ENCODE measurements around the gene RAD18. TPM values are rescaled to one million over a fixed set of nuclear protein-coding genes. Genes with fewer than 3 reads are reported as not detected.

RAD18 gene
- total RNA-seq, 1 experiment from 2014 or later, result 25.8 TPM

GRCh38 chr3:8838234-8838633, 125.0 kb downstream of the RAD18 start:
- H3K36me3 Mint-ChIP-seq (ENCODE audit: insufficient read depth, unreplicated experiment), result no peaks in the 10 kb centered on the region
- intact Hi-C loops (cut with micrococcal nuclease; ENCODE audit: unreplicated experiment), result no loop called here
- CTCF ChIA-PET, result no interaction called here

GRCh38 chr3:8837162-8837561, 126.1 kb downstream of the RAD18 start:
- Mint-ChIP-seq H3K27ac (ENCODE audit: unreplicated experiment) (no peak overlapping the region), H3K27me3 (ENCODE audit: unreplicated experiment) (no peaks in the 10 kb centered on the region), H3K4me3 (ENCODE audit: low read depth, unreplicated experiment) (no peak overlapping the region), H3K9me3 (ENCODE audit: low read depth, unreplicated experiment) (no peaks in the 10 kb centered on the region), H3K4me1 (ENCODE audit: low read depth, unreplicated experiment) (no peaks in the 10 kb centered on the region), H3K36me3 (ENCODE audit: insufficient read depth, unreplicated experiment) (no peaks in the 10 kb centered on the region)
- TF ChIP-seq CTCF (IDR thresholded peaks at IDR 0.05; ENCODE audit: unreplicated experiment), result no peak
- CTCF ChIA-PET, result no interaction called here
- DNase-seq, result no peak
- no TSS peak for BruUV-seq (replicated peaks)
- intact Hi-C loops (cut with micrococcal nuclease; ENCODE audit: unreplicated experiment), result no loop called here

More at GRCh38 chr3:8838234-8838633, 125.0 kb downstream of the RAD18 start:
- no peak for TF ChIP-seq CTCF (IDR thresholded peaks at IDR 0.05; ENCODE audit: unreplicated experiment)
- no peaks in the 10 kb centered on the region for H3K9me3 Mint-ChIP-seq (ENCODE audit: low read depth, unreplicated experiment)
- no TSS peak for BruUV-seq (replicated peaks)
- no peaks in the 10 kb centered on the region for H3K27me3 Mint-ChIP-seq (ENCODE audit: unreplicated experiment)
- H3K27ac Mint-ChIP-seq (ENCODE audit: unreplicated experiment), result no peak overlapping the region
- H3K4me3 Mint-ChIP-seq (ENCODE audit: low read depth, unreplicated experiment), result no peak overlapping the region
- no peak for DNase-seq
- H3K4me1 Mint-ChIP-seq (ENCODE audit: low read depth, unreplicated experiment), result no peaks in the 10 kb centered on the region

- no peaks in the 10 kb centered on the region for H3K9me3 Mint-ChIP-seq (ENCODE audit: low read depth, unreplicated experiment)
- CTCF ChIA-PET, result no interaction called here
- H3K4me1 Mint-ChIP-seq (ENCODE audit: low read depth, unreplicated experiment), result no peaks in the 10 kb centered on the region
- no peak for TF ChIP-seq CTCF (IDR thresholded peaks at IDR 0.05; ENCODE audit: unreplicated experiment)
- BruUV-seq (replicated peaks), result no TSS peak
- no peaks in the 10 kb centered on the region for H3K27me3 Mint-ChIP-seq (ENCODE audit: unreplicated experiment)
- no peak overlapping the region for H3K4me3 Mint-ChIP-seq (ENCODE audit: low read depth, unreplicated experiment)
- DNase-seq, result no peak
- H3K36me3 Mint-ChIP-seq (ENCODE audit: insufficient read depth, unreplicated experiment), result no peaks in the 10 kb centered on the region
- intact Hi-C loops (cut with micrococcal nuclease; ENCODE audit: unreplicated experiment), result no loop called here
- no peak overlapping the region for H3K27ac Mint-ChIP-seq (ENCODE audit: unreplicated experiment)
Observed at GRCh38 chr3:8836096-8836495, 127.2 kb downstream of the RAD18 start.

- DNase-seq, result no peak
- no peak for TF ChIP-seq CTCF (IDR thresholded peaks at IDR 0.05; ENCODE audit: unreplicated experiment)
- no peak overlapping the region for H3K4me3 Mint-ChIP-seq (ENCODE audit: low read depth, unreplicated experiment)
- no peaks in the 10 kb centered on the region for H3K4me1 Mint-ChIP-seq (ENCODE audit: low read depth, unreplicated experiment)
- intact Hi-C loops (cut with micrococcal nuclease; ENCODE audit: unreplicated experiment), result no loop called here
- no TSS peak for BruUV-seq (replicated peaks)
- H3K9me3 Mint-ChIP-seq (ENCODE audit: low read depth, unreplicated experiment), result no peaks in the 10 kb centered on the region
- CTCF ChIA-PET, result no interaction called here
- H3K27ac Mint-ChIP-seq (ENCODE audit: unreplicated experiment), result no peak overlapping the region
- H3K36me3 Mint-ChIP-seq (ENCODE audit: insufficient read depth, unreplicated experiment), result no peaks in the 10 kb centered on the region
- H3K27me3 Mint-ChIP-seq (ENCODE audit: unreplicated experiment), result no peaks in the 10 kb centered on the region
Observed at GRCh38 chr3:8835385-8835784, 127.9 kb downstream of the RAD18 start.

- Mint-ChIP-seq H3K36me3 (ENCODE audit: insufficient read depth, unreplicated experiment) (no peaks in the 10 kb centered on the region), H3K4me1 (ENCODE audit: low read depth, unreplicated experiment) (no peaks in the 10 kb centered on the region), H3K4me3 (ENCODE audit: low read depth, unreplicated experiment) (no peak overlapping the region), H3K27ac (ENCODE audit: unreplicated experiment) (no peak overlapping the region), H3K27me3 (ENCODE audit: unreplicated experiment) (no peaks in the 10 kb centered on the region), H3K9me3 (ENCODE audit: low read depth, unreplicated experiment) (no peaks in the 10 kb centered on the region)
- no peak for TF ChIP-seq CTCF (IDR thresholded peaks at IDR 0.05; ENCODE audit: unreplicated experiment)
- intact Hi-C loops (cut with micrococcal nuclease; ENCODE audit: unreplicated experiment), result no loop called here
- CTCF ChIA-PET, result no interaction called here
- no TSS peak for BruUV-seq (replicated peaks)
- no peak for DNase-seq
Observed at GRCh38 chr3:8834974-8835373, 128.3 kb downstream of the RAD18 start.
